ENCODE data around the gene EPHA2.
A peak's percentile ranks its signal among the peaks of the same experiment; 100 is the strongest.

Gene EPHA2

GRCh38 chr1:16153096-16153998, 2.5 kb downstream of the EPHA2 start:
- ATAC-seq (replicated peaks) (no peak), DNase-seq (no peak)
- no peak overlapping the region for H3K4me3 Mint-ChIP-seq
- H3K9me3 Mint-ChIP-seq, result no peaks in the 10 kb centered on the region
- H3K4me1 Mint-ChIP-seq, result peaks cover 13 to 60% of the 10 kb centered on the region in 2 donors
- H3K27me3 Mint-ChIP-seq, result peaks cover 45 to 82% of the 10 kb centered on the region in 2 donors
- no peaks in the 10 kb centered on the region for H3K36me3 Mint-ChIP-seq
- peak overlapping the region; percentile 75 for H3K27ac Mint-ChIP-seq

- Mint-ChIP-seq H3K4me3 (no peak overlapping the region), H3K27me3 (peaks cover 49 to 85% of the 10 kb centered on the region in 2 donors), H3K36me3 (no peaks in the 10 kb centered on the region), H3K4me1 (peaks cover 10 to 53% of the 10 kb centered on the region in 2 donors), H3K27ac (no peak overlapping the region), H3K9me3 (no peaks in the 10 kb centered on the region)
- DNase-seq, result no peak
- no peak for ATAC-seq (replicated peaks)
These were observed 3.3 kb downstream of the EPHA2 start for GRCh38 chr1:16152481-16153087.

GRCh38 chr1:16151995-16152384, 3.9 kb downstream of the EPHA2 start:
- peaks cover 49 to 83% of the 10 kb centered on the region in 2 donors for H3K27me3 Mint-ChIP-seq
- no peak overlapping the region for H3K27ac Mint-ChIP-seq
- no peaks in the 10 kb centered on the region for H3K9me3 Mint-ChIP-seq
- no peak overlapping the region for H3K4me3 Mint-ChIP-seq
- no peak for ATAC-seq (replicated peaks)
- peaks cover 10 to 47% of the 10 kb centered on the region in 2 donors for H3K4me1 Mint-ChIP-seq
- no peak for DNase-seq
- H3K36me3 Mint-ChIP-seq, result no peaks in the 10 kb centered on the region

GRCh38 chr1:16151196-16151994, 4.5 kb downstream of the EPHA2 start:
- Mint-ChIP-seq H3K9me3 (no peaks in the 10 kb centered on the region), H3K36me3 (no peaks in the 10 kb centered on the region), H3K27me3 (peaks cover 49 to 84% of the 10 kb centered on the region in 2 donors), H3K4me3 (no peak overlapping the region), H3K27ac (no peak overlapping the region), H3K4me1 (peaks cover 11 to 47% of the 10 kb centered on the region in 2 donors)
- ATAC-seq (replicated peaks) (no peak), DNase-seq (no peak)

GRCh38 chr1:16150508-16150907, 5.4 kb downstream of the EPHA2 start:
- peaks cover 14 to 40% of the 10 kb centered on the region in 2 donors for H3K4me1 Mint-ChIP-seq

GRCh38 chr1:16149702-16150488, 6.0 kb downstream of the EPHA2 start:
- peaks cover 49 to 76% of the 10 kb centered on the region in 2 donors for H3K27me3 Mint-ChIP-seq
- H3K36me3 Mint-ChIP-seq, result no peaks in the 10 kb centered on the region
- H3K4me1 Mint-ChIP-seq, result peaks cover 12 to 34% of the 10 kb centered on the region in 2 donors
- ATAC-seq (replicated peaks), result no peak
- no peaks in the 10 kb centered on the region for H3K9me3 Mint-ChIP-seq
- no peak for DNase-seq
- no peak overlapping the region for H3K27ac Mint-ChIP-seq
- H3K4me3 Mint-ChIP-seq, result no peak overlapping the region

More at GRCh38 chr1:16150508-16150907, 5.4 kb downstream of the EPHA2 start:
- Mint-ChIP-seq H3K27me3 (peaks cover 49 to 81% of the 10 kb centered on the region in 2 donors), H3K4me3 (no peak overlapping the region), H3K9me3 (no peaks in the 10 kb centered on the region), H3K27ac (no peak overlapping the region), H3K36me3 (no peaks in the 10 kb centered on the region)
- DNase-seq (no peak), ATAC-seq (replicated peaks) (no peak)

- H3K27ac Mint-ChIP-seq, result no peak overlapping the region
- no peaks in the 10 kb centered on the region for H3K9me3 Mint-ChIP-seq
These were observed 6.7 kb downstream of the EPHA2 start for GRCh38 chr1:16149146-16149545.

GRCh38 chr1:16148329-16149092, 7.4 kb downstream of the EPHA2 start:
- H3K9me3 Mint-ChIP-seq, result no peaks in the 10 kb centered on the region
- H3K36me3 Mint-ChIP-seq, result no peaks in the 10 kb centered on the region
- no peak overlapping the region for H3K4me3 Mint-ChIP-seq
- ATAC-seq (replicated peaks), result no peak
- no peak overlapping the region for H3K27ac Mint-ChIP-seq
- H3K27me3 Mint-ChIP-seq, result peaks cover 48 to 75% of the 10 kb centered on the region in 2 donors
- H3K4me1 Mint-ChIP-seq, result peaks cover 7 to 20% of the 10 kb centered on the region in 2 donors
- no peak for DNase-seq

More at GRCh38 chr1:16149146-16149545, 6.7 kb downstream of the EPHA2 start:
- Mint-ChIP-seq H3K4me1 (peaks cover 9 to 26% of the 10 kb centered on the region in 2 donors), H3K4me3 (no peak overlapping the region), H3K27me3 (peaks cover 53 to 76% of the 10 kb centered on the region in 2 donors), H3K36me3 (no peaks in the 10 kb centered on the region)
- ATAC-seq (replicated peaks) (no peak), DNase-seq (no peak)

- no peak for DNase-seq
- H3K27me3 Mint-ChIP-seq, result peaks cover 52 to 76% of the 10 kb centered on the region in 2 donors
These were observed 8.5 kb downstream of the EPHA2 start for GRCh38 chr1:16147156-16147926.

GRCh38 chr1:16146279-16147155, 9.4 kb downstream of the EPHA2 start:
- H3K27ac Mint-ChIP-seq, result no peak overlapping the region
- no peak for DNase-seq

More at GRCh38 chr1:16147156-16147926, 8.5 kb downstream of the EPHA2 start:
- Mint-ChIP-seq H3K27ac (no peak overlapping the region), H3K36me3 (no peaks in the 10 kb centered on the region), H3K4me1 (peaks cover 4 to 13% of the 10 kb centered on the region in 2 donors), H3K4me3 (no peak overlapping the region), H3K9me3 (no peaks in the 10 kb centered on the region)
- ATAC-seq (replicated peaks), result no peak

GRCh38 chr1:16145662-16146278, 10.1 kb downstream of the EPHA2 start:
- Mint-ChIP-seq H3K4me3 (no peak overlapping the region), H3K36me3 (no peaks in the 10 kb centered on the region), H3K27me3 (peaks cover 49 to 72% of the 10 kb centered on the region in 2 donors), H3K4me1 (peaks cover 11 to 15% of the 10 kb centered on the region in 2 donors), H3K27ac (no peak overlapping the region), H3K9me3 (peaks cover 0 to 2% of the 10 kb centered on the region in 2 donors)
- DNase-seq (no peak), ATAC-seq (replicated peaks) (no peak)

More at GRCh38 chr1:16146279-16147155, 9.4 kb downstream of the EPHA2 start:
- peaks cover 54 to 76% of the 10 kb centered on the region in 2 donors for H3K27me3 Mint-ChIP-seq
- peak; percentile 30 to 37 for ATAC-seq (replicated peaks)
- H3K4me1 Mint-ChIP-seq, result peaks cover 4 to 14% of the 10 kb centered on the region in 2 donors
- no peaks in the 10 kb centered on the region for H3K36me3 Mint-ChIP-seq
- H3K9me3 Mint-ChIP-seq, result peaks cover 0 to 2% of the 10 kb centered on the region in 2 donors
- no peak overlapping the region for H3K4me3 Mint-ChIP-seq
